HepG2 (cell line): Measurements from ENCODE around the gene MCM3AP. TPM values are rescaled to one million over a fixed set of nuclear protein-coding genes. Genes with fewer than 3 reads are reported as not detected.

Experiments
- AHDC1 ChIP-seq: sonication (generic); formaldehyde crosslinking; IDR thresholded peaks from 2 replicates; pipeline ENCODE4 v1.5.1; 2020; ENCODE audit warnings: mild to moderate bottlenecking, missing genetic modification reagents, borderline replicate concordance
- ATAD3A ChIP-seq: sonication (generic); formaldehyde crosslinking; IDR thresholded peaks from 2 replicates; pipeline ENCODE4 v1.4.0; 2020; ENCODE audit warnings: missing genetic modification reagents
- BCL6 ChIP-seq: IDR thresholded peaks from 2 replicates; pipeline ENCODE4 v1.6.1; 2016; ENCODE audit warnings: missing genetic modification reagents, missing compliant biosample characterization
- ERF ChIP-seq: IDR thresholded peaks from 2 replicates; pipeline ENCODE4 v1.6.1; 2018; ENCODE audit warnings: missing biosample characterization, missing genetic modification reagents
- FOSL2 ChIP-seq: sonication (generic); formaldehyde crosslinking; IDR thresholded peaks from 2 replicates; pipeline ENCODE4 v1.4.0; 2020; ENCODE audit warnings: missing genetic modification reagents
- FOXJ3 ChIP-seq: sonication (generic); formaldehyde crosslinking; IDR thresholded peaks from 2 replicates; pipeline ENCODE4 v1.4.0; 2020; ENCODE audit warnings: missing genetic modification reagents, mild to moderate bottlenecking, borderline replicate concordance
- HMG20B ChIP-seq: conservative IDR thresholded peaks from 2 replicates; pipeline ENCODE4 v1.6.1; 2016; ENCODE audit warnings: missing genetic modification reagents, missing compliant biosample characterization
- KAT8 ChIP-seq: IDR thresholded peaks from 2 replicates; pipeline ENCODE4 v1.6.1; 2016; ENCODE audit warnings: missing genetic modification reagents, missing compliant biosample characterization
- KDM5A ChIP-seq: fragments of 200-600 bp; sonication (generic); IDR thresholded peaks from 2 replicates; pipeline ENCODE4 v1.7.0; 2018; ENCODE audit warnings: antibody characterized with exemption, mild to moderate bottlenecking, low read length, borderline replicate concordance
- PAF1 ChIP-seq: IDR thresholded peaks from 2 replicates; pipeline ENCODE4 v1.6.1; 2016; ENCODE audit warnings: missing genetic modification reagents, missing compliant biosample characterization
- RAD51 ChIP-seq: fragments of 450-650 bp; IDR thresholded peaks from 2 replicates; pipeline ENCODE4 v1.6.1; 2016; ENCODE audit warnings: borderline replicate concordance
- REL ChIP-seq: sonication (generic); formaldehyde crosslinking; conservative IDR thresholded peaks from 2 replicates; pipeline ENCODE4 v1.8.0; 2022; ENCODE audit warnings: mild to moderate bottlenecking, missing genetic modification reagents, moderate library complexity
- SIX1 ChIP-seq: sonication (generic); formaldehyde crosslinking; IDR thresholded peaks from 2 replicates; pipeline ENCODE4 v1.4.0; 2020; ENCODE audit warnings: missing genetic modification reagents, borderline replicate concordance
- SRSF9 ChIP-seq: fragments of 200-400 bp; formaldehyde crosslinking; IDR thresholded peaks from 2 replicates; pipeline ENCODE4 v1.6.1; 2018; ENCODE audit warnings: borderline replicate concordance, mild to moderate bottlenecking, low read depth, low read length; ENCODE audit not compliant: insufficient read depth, poor library complexity, severe bottlenecking
- TGIF2 ChIP-seq: IDR thresholded peaks from 2 replicates; pipeline ENCODE4 v1.6.1; 2016; ENCODE audit warnings: control low read depth, missing compliant biosample characterization
- ZFP36L1 ChIP-seq: sonication (generic); formaldehyde crosslinking; IDR thresholded peaks from 2 replicates; pipeline ENCODE4 v1.8.0; 2022; ENCODE audit warnings: mild to moderate bottlenecking, missing genetic modification reagents, moderate library complexity
- ZNF136 ChIP-seq: sonication (generic); formaldehyde crosslinking; IDR thresholded peaks from 2 replicates; pipeline ENCODE4 v1.8.1; 2022; ENCODE audit warnings: low read depth, mild to moderate bottlenecking, moderate library complexity, missing genetic modification reagents
- ZNF264 ChIP-seq: sonication (generic); formaldehyde crosslinking; IDR thresholded peaks from 2 replicates; pipeline ENCODE4 v1.4.0; 2020; ENCODE audit warnings: missing genetic modification reagents
- ZNF296 ChIP-seq: sonication (generic); formaldehyde crosslinking; conservative IDR thresholded peaks from 2 replicates; pipeline ENCODE4 v1.5.0; 2020; ENCODE audit warnings: mild to moderate bottlenecking, missing genetic modification reagents
- ZNF547 ChIP-seq: sonication (generic); formaldehyde crosslinking; IDR thresholded peaks from 2 replicates; pipeline ENCODE4 v1.5.1; 2020; ENCODE audit warnings: mild to moderate bottlenecking, missing genetic modification reagents
- ZNF607 ChIP-seq: sonication (generic); formaldehyde crosslinking; IDR thresholded peaks from 2 replicates; pipeline ENCODE4 v1.5.1; 2020; ENCODE audit warnings: missing genetic modification reagents, mild to moderate bottlenecking, borderline replicate concordance
- ZNF784 ChIP-seq: sonication (generic); formaldehyde crosslinking; IDR thresholded peaks from 2 replicates; pipeline ENCODE4 v1.5.1; 2020; ENCODE audit warnings: missing genetic modification reagents, mild to moderate bottlenecking, borderline replicate concordance
- polyA plus RNA-seq, 8 experiments: library from polyadenylated mRNA; depleted of rRNA in 3 of 8; stranded (reverse) in 7 of 8; unstranded in 1 of 8; fragments of >200 nt; fragmentation: Illumina TruSeq in 4 of 8; extraction: Trizol in 4 of 8; gene quantifications; 2 replicates each; pipeline versions ENCODE4 v1.2.1 to v1.2.3, GENCODE V29; 2011 to 2016; ENCODE audit warnings: low read depth in 4 of 8, missing spikeins in 1 of 8, mixed read lengths in 1 of 8; ENCODE audit not compliant: insufficient read depth in 1 of 8
- total RNA-seq, 5 experiments: library from RNA; depleted of rRNA; stranded (reverse); fragments of >200 nt; fragmentation: Illumina TruSeq; extraction: Trizol; gene quantifications; 2 replicates each; pipeline ENCODE4 v1.2.3, GENCODE V29; 2016; ENCODE audit warnings: low read depth in 1 of 5
- TF ChIP-seq, protein P1 (sequence below): sonication (generic); formaldehyde crosslinking; IDR thresholded peaks from 2 replicates; pipeline ENCODE4 v1.4.0; 2020; ENCODE audit warnings: missing genetic modification reagents

The MCM3AP gene
- total and polyA plus RNA-seq, 2 of the 13 experiments (the other 11 are each of a cell fraction or from before 2014, with no cell fraction given) = 27.0 to 54.7 TPM

GRCh38 chr21:46323710-46324389, 38.4 kb upstream of the MCM3AP start, which contains the start of the genes C21orf58 and PCNT (continued):
- no peak for TF ChIP-seq ZNF136 (CRISPR knock-in tag)
- TF ChIP-seq SIX1 (CRISPR knock-in tag) = no peak
- TF ChIP-seq ZNF264 (CRISPR knock-in tag) = no peak
- TF ChIP-seq SRSF9 = no peak
- no peak for TF ChIP-seq ZNF296 (CRISPR knock-in tag)
- peak; percentile 60; the same call in 1 of the 2 replicates for TF ChIP-seq KDM5A
- 0 out of 2 replicates have a peak, but pooled peaks have one; percentile 12 for TF ChIP-seq ZNF784 (CRISPR knock-in tag)
- TF ChIP-seq RAD51 = no peak
- TF ChIP-seq, protein P1, sequence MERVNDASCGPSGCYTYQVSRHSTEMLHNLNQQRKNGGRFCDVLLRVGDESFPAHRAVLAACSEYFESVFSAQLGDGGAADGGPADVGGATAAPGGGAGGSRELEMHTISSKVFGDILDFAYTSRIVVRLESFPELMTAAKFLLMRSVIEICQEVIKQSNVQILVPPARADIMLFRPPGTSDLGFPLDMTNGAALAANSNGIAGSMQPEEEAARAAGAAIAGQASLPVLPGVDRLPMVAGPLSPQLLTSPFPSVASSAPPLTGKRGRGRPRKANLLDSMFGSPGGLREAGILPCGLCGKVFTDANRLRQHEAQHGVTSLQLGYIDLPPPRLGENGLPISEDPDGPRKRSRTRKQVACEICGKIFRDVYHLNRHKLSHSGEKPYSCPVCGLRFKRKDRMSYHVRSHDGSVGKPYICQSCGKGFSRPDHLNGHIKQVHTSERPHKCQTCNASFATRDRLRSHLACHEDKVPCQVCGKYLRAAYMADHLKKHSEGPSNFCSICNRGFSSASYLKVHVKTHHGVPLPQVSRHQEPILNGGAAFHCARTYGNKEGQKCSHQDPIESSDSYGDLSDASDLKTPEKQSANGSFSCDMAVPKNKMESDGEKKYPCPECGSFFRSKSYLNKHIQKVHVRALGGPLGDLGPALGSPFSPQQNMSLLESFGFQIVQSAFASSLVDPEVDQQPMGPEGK = peak; percentile 90
- peak; percentile 77 for TF ChIP-seq TGIF2 (CRISPR knock-in tag)
- no peak for TF ChIP-seq AHDC1 (CRISPR knock-in tag)
- TF ChIP-seq ZFP36L1 (CRISPR knock-in tag) = peak; percentile 94; the same call in 1 of the 2 replicates
- TF ChIP-seq BCL6 = no peak
- no peak for TF ChIP-seq ATAD3A
- TF ChIP-seq FOXJ3 = no peak
- TF ChIP-seq ZNF607 = peak; percentile 51
- peak; percentile 87 for TF ChIP-seq REL (CRISPR knock-in tag)
- TF ChIP-seq ZNF547 = 0 out of 2 replicates have a peak, but pooled peaks have one; percentile 51
- no peak for TF ChIP-seq PAF1 (CRISPR knock-in tag)
- no peak for TF ChIP-seq HMG20B (CRISPR knock-in tag)
- TF ChIP-seq ERF (CRISPR knock-in tag) = no peak
- TF ChIP-seq FOSL2 (CRISPR knock-in tag) = no peak
- peak; percentile 1; the same call in 1 of the 2 replicates for TF ChIP-seq KAT8
